Measurements from ENCODE around the gene TUT4.

Gene TUT4

GRCh38 chr1:52533713-52534112, 19.2 kb downstream of the TUT4 start:
- DNase-seq (ENCODE audit: low read depth in 2 of 2): no peak

- DNase-seq (ENCODE audit: low read depth in 2 of 2): no peak
Observed at GRCh38 chr1:52532731-52533327, 20.1 kb downstream of the TUT4 start.

GRCh38 chr1:52532247-52532646, 20.6 kb downstream of the TUT4 start:
- DNase-seq (ENCODE audit: low read depth in 2 of 2): no peak

GRCh38 chr1:52531249-52531872, 21.5 kb downstream of the TUT4 start:
- no peak for DNase-seq (ENCODE audit: low read depth in 2 of 2)

- DNase-seq (ENCODE audit: low read depth in 2 of 2): no peak
Observed at GRCh38 chr1:52530563-52531144, 22.2 kb downstream of the TUT4 start.

- DNase-seq (ENCODE audit: low read depth in 2 of 2): no peak
Observed at GRCh38 chr1:52523376-52523775, 29.5 kb downstream of the TUT4 start.

GRCh38 chr1:52520148-52520547, 32.7 kb downstream of the TUT4 start:
- no peak for DNase-seq (ENCODE audit: low read depth in 2 of 2)

- DNase-seq (ENCODE audit: low read depth in 2 of 2): no peak
Observed at GRCh38 chr1:52518962-52519361, 33.9 kb downstream of the TUT4 start.

- no peak for DNase-seq (ENCODE audit: low read depth in 2 of 2)
Observed at GRCh38 chr1:52511851-52512615, 40.9 kb downstream of the TUT4 start.

- DNase-seq (ENCODE audit: low read depth in 2 of 2): no peak
Observed at GRCh38 chr1:52511439-52511838, 41.5 kb downstream of the TUT4 start.

GRCh38 chr1:52506920-52507546, 45.9 kb downstream of the TUT4 start:
- no peak for DNase-seq (ENCODE audit: low read depth in 2 of 2)

- no peak for DNase-seq (ENCODE audit: low read depth in 2 of 2)
Observed at GRCh38 chr1:52506349-52506748, 46.5 kb downstream of the TUT4 start.

- no peak for DNase-seq (ENCODE audit: low read depth in 2 of 2)
Observed at GRCh38 chr1:52504720-52505119, 48.2 kb downstream of the TUT4 start.

- DNase-seq (ENCODE audit: low read depth in 2 of 2): no peak
Observed at GRCh38 chr1:52503706-52504105, 49.2 kb downstream of the TUT4 start.

GRCh38 chr1:52502789-52503188, 50.1 kb downstream of the TUT4 start:
- no peak for DNase-seq (ENCODE audit: low read depth in 2 of 2)

GRCh38 chr1:52487632-52488031, 65.3 kb downstream of the TUT4 start:
- no peak for DNase-seq (ENCODE audit: low read depth in 2 of 2)

GRCh38 chr1:52482326-52483004, 70.4 kb downstream of the TUT4 start:
- no peak for DNase-seq (ENCODE audit: low read depth in 2 of 2)

- no peak for DNase-seq (ENCODE audit: low read depth in 2 of 2)
Observed at GRCh38 chr1:52479076-52479475, 73.8 kb downstream of the TUT4 start.

GRCh38 chr1:52477876-52478275, 75.0 kb downstream of the TUT4 start:
- DNase-seq (ENCODE audit: low read depth in 2 of 2): no peak

- DNase-seq (ENCODE audit: low read depth in 2 of 2): no peak
Observed at GRCh38 chr1:52476943-52477342, 75.9 kb downstream of the TUT4 start.

- no peak for DNase-seq (ENCODE audit: low read depth in 2 of 2)
Observed at GRCh38 chr1:52474807-52475206, 78.1 kb downstream of the TUT4 start.

GRCh38 chr1:52473039-52473438, 79.9 kb downstream of the TUT4 start:
- DNase-seq (ENCODE audit: low read depth in 2 of 2): no peak
